ENCODE results near the gene AKR1D1. TPM values are rescaled to one million over a fixed set of nuclear protein-coding genes. Genes with fewer than 3 reads are reported as not detected.

AKR1D1 gene, protein sequence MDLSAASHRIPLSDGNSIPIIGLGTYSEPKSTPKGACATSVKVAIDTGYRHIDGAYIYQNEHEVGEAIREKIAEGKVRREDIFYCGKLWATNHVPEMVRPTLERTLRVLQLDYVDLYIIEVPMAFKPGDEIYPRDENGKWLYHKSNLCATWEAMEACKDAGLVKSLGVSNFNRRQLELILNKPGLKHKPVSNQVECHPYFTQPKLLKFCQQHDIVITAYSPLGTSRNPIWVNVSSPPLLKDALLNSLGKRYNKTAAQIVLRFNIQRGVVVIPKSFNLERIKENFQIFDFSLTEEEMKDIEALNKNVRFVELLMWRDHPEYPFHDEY
- not detected for total RNA-seq
- not detected for polyA plus RNA-seq

DNA sequence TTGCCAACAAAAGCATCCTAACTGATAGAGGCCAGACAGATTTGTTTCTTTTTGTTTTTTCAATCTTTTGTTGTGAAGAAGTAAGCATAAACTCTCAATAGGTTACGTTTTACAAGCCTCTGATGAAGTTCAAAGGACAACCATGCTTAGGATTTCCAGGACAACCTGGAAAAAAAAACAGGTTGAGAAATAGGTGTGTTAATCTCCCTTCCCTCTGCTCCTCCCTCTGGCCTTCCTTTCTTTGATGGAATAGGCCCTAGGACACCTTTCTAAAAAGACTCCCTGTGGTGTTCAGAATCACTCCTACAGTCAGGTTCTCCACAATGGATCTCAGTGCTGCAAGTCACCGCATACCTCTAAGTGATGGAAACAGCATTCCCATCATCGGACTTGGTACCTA is at the start of gene AKR1D1:
AKR1D1 (plus strand) TSS at position 264 of the 400 bp plus-strand sequence; CDS start at position 324, 60 bp downstream.
- Histone ChIP-seq H3K4me3 (no peak within 1 kb of the TSS), H3K36me3 (no peaks in the 10 kb centered on the region), H3K27ac (no peak within 1 kb of the TSS), H3K4me1 (no peaks in the 10 kb centered on the region), H3K27me3 (no peaks in the 10 kb centered on the region), H3K9me3 (peaks cover 0 to 3% (median 0%) of the 10 kb centered on the region in 4 donors)
- TF ChIP-seq POLR2AphosphoS5 (IDR thresholded peaks at IDR 0.05) (no peak), POLR2A (IDR thresholded peaks at IDR 0.05) (no peak), EP300 (IDR thresholded peaks at IDR 0.05) (no peak)
- TF ChIP-seq, protein P1, sequence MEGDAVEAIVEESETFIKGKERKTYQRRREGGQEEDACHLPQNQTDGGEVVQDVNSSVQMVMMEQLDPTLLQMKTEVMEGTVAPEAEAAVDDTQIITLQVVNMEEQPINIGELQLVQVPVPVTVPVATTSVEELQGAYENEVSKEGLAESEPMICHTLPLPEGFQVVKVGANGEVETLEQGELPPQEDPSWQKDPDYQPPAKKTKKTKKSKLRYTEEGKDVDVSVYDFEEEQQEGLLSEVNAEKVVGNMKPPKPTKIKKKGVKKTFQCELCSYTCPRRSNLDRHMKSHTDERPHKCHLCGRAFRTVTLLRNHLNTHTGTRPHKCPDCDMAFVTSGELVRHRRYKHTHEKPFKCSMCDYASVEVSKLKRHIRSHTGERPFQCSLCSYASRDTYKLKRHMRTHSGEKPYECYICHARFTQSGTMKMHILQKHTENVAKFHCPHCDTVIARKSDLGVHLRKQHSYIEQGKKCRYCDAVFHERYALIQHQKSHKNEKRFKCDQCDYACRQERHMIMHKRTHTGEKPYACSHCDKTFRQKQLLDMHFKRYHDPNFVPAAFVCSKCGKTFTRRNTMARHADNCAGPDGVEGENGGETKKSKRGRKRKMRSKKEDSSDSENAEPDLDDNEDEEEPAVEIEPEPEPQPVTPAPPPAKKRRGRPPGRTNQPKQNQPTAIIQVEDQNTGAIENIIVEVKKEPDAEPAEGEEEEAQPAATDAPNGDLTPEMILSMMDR (IDR thresholded peaks at IDR 0.05): no peak
- no peak for DNase-seq
- intact Hi-C loops (cut with DNase I): no loop called here
- WGBS, 2 donors: 90 to 91% methylated on average over 3 of the region's 3 CpGs

DNA sequence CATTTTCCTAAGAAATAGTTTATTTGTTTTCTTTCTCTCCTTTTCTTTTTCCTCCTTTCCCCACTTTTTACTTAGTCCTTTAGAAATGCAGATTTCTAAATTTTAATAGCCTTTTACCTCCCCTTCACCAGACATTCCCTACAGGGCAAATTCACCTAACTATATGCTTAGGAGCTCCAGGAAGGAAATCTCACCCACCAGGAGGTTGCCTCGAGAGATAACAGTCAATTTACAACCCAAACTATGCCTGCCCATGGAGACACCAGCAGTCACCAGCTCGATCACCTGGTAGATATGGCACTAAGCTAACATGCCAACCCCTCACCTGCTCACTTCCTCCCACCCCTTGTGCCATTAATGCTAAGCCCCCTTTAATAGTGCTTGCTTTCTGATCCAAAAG is 49.2 kb upstream of the AKR1D1 start:
- Histone ChIP-seq H3K4me1 (no peaks in the 10 kb centered on the region), H3K4me3 (no peak overlapping the region), H3K36me3 (no peaks in the 10 kb centered on the region), H3K27ac (no peak overlapping the region), H3K27me3 (no peaks in the 10 kb centered on the region), H3K9me3 (no peaks in the 10 kb centered on the region)
- intact Hi-C loops (cut with DNase I): no loop called here
- TF ChIP-seq EP300 (IDR thresholded peaks at IDR 0.05) (no peak), POLR2AphosphoS5 (IDR thresholded peaks at IDR 0.05) (no peak), POLR2A (IDR thresholded peaks at IDR 0.05) (no peak)
- TF ChIP-seq, protein P1 (IDR thresholded peaks at IDR 0.05): no peak
- DNase-seq: no peak
- 37 to 38% methylated on average over 2 of the region's 2 CpGs for WGBS, 2 donors

DNA sequence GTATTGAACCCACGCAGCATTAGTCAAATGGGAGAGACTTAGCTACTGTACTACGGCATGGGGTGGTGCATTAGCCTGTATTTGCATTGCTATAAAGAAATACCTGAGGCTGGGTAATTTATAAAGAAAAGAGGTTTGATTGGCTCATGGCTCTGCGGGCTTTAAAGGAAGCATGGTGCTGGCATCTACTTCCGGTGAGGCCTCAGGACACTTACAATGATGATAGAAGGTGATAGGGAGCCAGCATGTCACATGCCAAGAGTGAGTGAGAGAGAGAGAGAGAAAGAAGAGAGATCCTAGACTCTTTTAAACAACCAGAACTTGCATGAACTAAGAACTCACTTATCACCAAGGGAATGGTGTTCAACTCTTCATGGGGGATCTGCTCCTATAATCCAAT is 47.1 kb upstream of the AKR1D1 start:
- 89 to 92% methylated on average over 4 of the region's 4 CpGs for WGBS, 2 donors
- Histone ChIP-seq H3K4me3 (no peak overlapping the region), H3K36me3 (no peaks in the 10 kb centered on the region), H3K27ac (no peak overlapping the region), H3K9me3 (no peaks in the 10 kb centered on the region), H3K4me1 (no peaks in the 10 kb centered on the region), H3K27me3 (no peaks in the 10 kb centered on the region)
- intact Hi-C loops (cut with DNase I): no loop called here
- TF ChIP-seq POLR2AphosphoS5 (IDR thresholded peaks at IDR 0.05) (no peak), POLR2A (IDR thresholded peaks at IDR 0.05) (no peak), EP300 (IDR thresholded peaks at IDR 0.05) (no peak)
- TF ChIP-seq, protein P1 (IDR thresholded peaks at IDR 0.05): no peak
- no peak for DNase-seq

DNA sequence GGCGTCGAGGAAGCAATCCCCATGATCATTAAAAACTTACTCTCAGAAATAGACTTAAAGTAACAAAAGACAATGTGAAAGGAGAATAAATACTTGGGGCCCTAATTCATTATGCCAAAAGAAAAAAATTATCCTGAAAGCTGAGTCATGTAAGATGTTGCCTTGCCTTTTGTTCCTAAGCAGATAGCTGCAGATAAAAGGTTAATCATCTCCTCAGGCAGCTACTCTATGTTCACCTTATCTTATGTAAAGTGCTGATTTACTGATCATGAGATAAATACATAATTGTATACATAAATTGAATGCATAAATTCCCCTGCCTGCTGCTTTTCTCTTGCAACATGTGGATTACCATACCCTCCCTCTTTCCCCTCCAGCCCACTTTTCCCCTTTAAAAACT is 46.3 kb upstream of the AKR1D1 start:
- DNase-seq: no peak
- no peaks in the 10 kb centered on the region for H3K4me1 ChIP-seq
- H3K4me3 ChIP-seq: no peak overlapping the region
- no peak overlapping the region for H3K27ac ChIP-seq
- H3K36me3 ChIP-seq: no peaks in the 10 kb centered on the region
- intact Hi-C loops (cut with DNase I): no loop called here
- H3K27me3 ChIP-seq: no peaks in the 10 kb centered on the region
- WGBS, 2 donors: 84 to 88% methylated on average over 2 of the region's 2 CpGs
- no peaks in the 10 kb centered on the region for H3K9me3 ChIP-seq
- no peak for TF ChIP-seq POLR2AphosphoS5 (IDR thresholded peaks at IDR 0.05)
- no peak for TF ChIP-seq POLR2A (IDR thresholded peaks at IDR 0.05)
- TF ChIP-seq EP300 (IDR thresholded peaks at IDR 0.05): no peak
- TF ChIP-seq, protein P1 (IDR thresholded peaks at IDR 0.05): no peak
